NCI-H1092 (cell line): Measurements from ENCODE around the gene RALGAPA2.

ENCODE experiments used
- DNase-seq: peaks from one replicate; lab custom pipeline; 2025; lab: John Stamatoyannopoulos, UW

The RALGAPA2 gene

GRCh38 chr20:20683481-20684321 lies 28.7 kb downstream of the RALGAPA2 start:
- DNase-seq: no peak

- no peak for DNase-seq
Observed at GRCh38 chr20:20683020-20683419, 29.4 kb downstream of the RALGAPA2 start.

GRCh38 chr20:20680991-20681508 lies 31.4 kb downstream of the RALGAPA2 start:
- no peak for DNase-seq

GRCh38 chr20:20679316-20679715 lies 33.1 kb downstream of the RALGAPA2 start:
- no peak for DNase-seq

GRCh38 chr20:20677186-20677585 lies 35.3 kb downstream of the RALGAPA2 start:
- DNase-seq: no peak

DNA sequence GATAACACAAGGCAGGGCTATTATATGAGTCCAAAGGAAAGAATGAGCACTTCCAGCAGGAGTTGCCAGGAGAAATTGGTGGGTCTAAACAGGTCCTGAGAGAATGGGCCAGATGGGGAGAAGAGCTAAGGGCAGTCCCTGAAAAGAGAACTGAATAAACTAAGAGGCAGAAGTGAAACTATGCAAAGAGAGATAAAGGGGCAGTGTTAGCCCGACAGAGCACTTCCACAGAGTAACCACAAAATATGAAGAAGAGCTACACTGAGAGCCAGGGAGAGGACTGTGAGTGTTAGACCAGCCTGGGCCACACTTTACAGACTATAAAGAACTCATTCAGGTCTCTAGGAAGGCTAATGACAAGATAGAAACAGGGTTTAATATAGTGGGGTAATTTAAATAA lies 43.8 kb downstream of the RALGAPA2 start:
- DNase-seq: no peak

DNA sequence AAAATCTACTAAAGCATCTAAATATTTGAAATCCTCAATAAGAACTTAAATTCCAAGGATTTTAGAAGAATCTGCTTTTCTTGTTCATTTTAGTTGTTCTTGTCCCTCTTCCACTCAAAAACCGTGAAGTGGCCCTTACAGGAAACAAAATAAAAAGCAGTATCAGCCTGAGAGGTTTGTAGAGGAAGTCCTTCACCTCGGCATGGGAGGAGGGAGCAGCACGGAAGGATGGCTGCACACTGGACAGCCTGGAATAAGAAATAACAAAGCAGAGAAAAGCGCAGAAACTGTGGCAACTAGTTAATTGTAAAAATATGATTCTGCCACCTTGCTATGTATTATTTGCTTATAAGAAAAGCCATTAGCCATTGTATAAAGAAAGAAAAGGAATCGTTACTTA lies 46.1 kb downstream of the RALGAPA2 start:
- DNase-seq: no peak

DNA sequence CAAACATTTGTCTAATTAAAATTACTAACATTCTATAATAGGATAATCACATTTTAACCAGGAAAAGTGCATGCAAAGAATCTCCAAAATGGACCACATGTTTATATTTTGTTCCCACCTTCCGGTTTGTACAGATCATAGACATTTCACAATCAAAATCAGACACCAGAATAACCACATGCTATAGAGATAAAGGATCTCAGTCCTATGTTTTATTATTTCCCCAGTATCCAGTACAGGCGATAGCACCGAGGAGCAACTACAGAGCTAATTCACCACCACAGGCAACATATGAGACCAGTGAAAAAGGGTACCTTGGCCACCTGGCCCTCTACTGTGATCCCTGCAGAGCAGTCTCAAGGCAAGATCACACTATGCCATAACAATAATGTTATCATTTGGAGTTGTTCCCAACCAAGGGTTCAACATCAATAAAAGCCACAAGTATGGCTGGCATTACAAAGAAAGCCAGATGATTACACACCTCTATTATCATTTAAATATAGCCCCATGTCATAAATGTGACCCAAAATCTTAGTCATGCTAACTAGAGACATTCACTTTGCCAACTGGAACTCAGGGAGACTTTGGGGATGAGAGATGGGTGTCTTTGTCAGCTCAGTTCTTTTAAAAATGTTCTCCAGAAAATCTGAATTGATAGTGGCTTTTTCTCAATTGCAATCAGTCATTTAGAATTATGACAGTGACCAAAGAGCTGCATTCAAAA lies 46.7 kb downstream of the RALGAPA2 start:
- no peak for DNase-seq

DNA sequence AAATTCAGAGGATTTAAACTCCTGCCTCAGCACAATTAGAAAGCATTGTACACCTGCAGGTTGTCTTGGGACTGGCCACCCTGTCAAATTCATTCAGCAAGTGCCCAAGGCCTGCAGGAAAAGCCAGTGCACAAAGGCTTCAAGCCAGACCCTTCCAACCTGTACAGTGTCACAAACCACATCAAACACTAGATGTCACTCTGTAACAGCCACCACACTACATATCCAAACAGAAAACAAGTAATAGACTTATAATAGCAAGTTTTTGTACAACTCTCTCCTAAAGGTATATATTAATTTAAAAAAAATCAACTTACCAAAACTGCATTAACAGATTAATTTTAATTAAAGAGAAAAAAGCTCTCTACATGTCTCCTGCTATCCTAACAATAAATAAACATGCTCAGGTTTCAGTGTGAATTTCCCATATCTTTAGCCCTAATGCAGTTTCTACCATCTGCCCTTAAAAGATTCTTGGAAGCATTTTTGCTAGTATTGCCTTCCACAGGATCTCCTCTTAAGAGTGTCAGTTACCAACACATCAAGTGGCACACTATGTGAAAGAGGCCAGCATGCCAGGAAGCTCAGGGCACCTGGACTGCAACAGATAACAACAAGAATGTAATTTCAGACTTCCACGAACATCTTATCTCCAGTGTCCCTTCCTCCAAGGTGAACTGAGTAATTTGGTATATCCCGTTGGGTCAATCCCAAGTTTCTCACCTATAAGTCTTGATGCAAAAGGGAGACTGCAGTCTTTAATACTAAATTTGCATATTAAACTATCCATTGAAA lies 47.5 kb downstream of the RALGAPA2 start:
- no peak for DNase-seq

GRCh38 chr20:20663841-20664240 lies 48.6 kb downstream of the RALGAPA2 start:
- DNase-seq: no peak

GRCh38 chr20:20658871-20659431 lies 53.5 kb downstream of the RALGAPA2 start:
- DNase-seq: no peak

DNA sequence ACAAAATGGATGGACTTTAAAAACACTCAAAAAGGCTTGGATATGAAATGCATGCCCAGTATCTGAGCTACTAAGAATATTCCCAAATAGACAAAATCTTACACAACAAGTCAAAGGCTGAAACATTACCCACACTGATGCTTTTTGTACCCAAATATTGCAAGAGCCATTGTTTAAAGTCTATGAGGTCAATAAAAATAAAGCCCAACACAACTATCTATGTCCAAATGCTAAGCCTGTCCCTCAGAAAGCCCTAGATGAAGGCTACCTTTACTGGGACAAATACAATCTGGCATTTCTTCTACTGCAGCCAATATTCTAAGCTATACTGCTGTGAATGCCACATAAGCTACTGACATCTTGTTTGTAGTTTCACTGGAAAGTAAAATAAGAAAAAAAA lies 54.3 kb downstream of the RALGAPA2 start:
- DNase-seq: no peak

- DNase-seq: no peak
Observed at GRCh38 chr20:20657092-20657491, 55.4 kb downstream of the RALGAPA2 start.

DNA sequence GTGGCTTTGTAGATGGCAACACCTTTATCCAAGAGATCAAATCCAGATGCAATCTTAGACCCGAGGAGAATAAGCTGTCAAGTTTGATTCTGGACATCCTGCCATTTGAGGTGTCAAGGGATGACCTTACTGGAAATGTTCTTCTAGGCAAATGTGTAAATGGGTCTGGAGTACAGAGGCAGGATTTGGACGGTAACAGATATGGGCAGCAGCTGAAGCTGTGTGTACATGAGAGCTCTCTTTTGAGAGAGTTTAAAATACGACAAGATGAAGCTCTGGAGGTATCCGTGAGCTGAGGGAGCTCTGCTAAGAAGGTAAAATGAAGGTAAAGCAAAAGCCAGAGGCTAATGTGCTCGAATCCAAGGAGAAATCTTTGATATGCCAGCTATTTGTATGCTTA lies 56.6 kb downstream of the RALGAPA2 start:
- DNase-seq: no peak

DNA sequence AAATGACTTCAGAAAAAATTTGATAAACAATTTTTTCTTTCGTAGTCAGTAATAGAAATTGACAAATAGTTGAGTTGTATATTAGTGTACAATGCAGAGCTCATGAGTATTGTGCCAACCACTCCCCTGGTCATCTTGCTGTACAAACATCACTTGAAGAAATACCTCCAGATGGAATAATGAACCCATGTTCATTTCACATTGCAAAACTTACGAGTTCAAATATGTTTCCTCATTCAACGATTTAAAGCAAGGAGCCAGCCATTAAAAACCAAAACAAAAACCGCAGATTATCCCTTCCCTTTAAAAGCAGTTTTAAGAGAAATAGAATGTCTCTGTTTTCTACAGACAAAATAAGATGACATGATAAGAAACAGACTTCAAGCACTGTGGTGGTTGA lies 62.5 kb downstream of the RALGAPA2 start:
- no peak for DNase-seq

GRCh38 chr20:20643927-20644326 lies 68.5 kb downstream of the RALGAPA2 start:
- no peak for DNase-seq

DNA sequence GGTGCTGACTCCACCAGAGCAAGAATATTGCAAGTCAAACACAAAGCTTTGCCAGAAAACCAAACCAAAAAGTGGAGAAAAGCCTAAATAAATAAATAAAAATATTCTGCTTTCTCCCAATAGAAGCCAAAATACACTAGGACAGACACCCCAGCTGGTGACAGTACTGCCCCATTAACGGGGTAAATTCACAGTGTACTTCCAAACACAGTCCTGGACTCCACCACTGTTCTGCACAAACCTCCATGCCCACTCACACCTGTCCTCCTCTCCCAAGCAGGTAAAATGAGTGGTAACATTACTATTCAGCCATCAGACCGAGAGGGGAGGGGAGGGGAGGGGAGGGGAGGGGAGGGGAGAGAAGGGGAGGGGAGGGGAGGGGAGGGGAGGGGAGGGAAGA lies 70.7 kb downstream of the RALGAPA2 start:
- DNase-seq: no peak

GRCh38 chr20:20638878-20639277 lies 73.6 kb downstream of the RALGAPA2 start:
- no peak for DNase-seq

DNA sequence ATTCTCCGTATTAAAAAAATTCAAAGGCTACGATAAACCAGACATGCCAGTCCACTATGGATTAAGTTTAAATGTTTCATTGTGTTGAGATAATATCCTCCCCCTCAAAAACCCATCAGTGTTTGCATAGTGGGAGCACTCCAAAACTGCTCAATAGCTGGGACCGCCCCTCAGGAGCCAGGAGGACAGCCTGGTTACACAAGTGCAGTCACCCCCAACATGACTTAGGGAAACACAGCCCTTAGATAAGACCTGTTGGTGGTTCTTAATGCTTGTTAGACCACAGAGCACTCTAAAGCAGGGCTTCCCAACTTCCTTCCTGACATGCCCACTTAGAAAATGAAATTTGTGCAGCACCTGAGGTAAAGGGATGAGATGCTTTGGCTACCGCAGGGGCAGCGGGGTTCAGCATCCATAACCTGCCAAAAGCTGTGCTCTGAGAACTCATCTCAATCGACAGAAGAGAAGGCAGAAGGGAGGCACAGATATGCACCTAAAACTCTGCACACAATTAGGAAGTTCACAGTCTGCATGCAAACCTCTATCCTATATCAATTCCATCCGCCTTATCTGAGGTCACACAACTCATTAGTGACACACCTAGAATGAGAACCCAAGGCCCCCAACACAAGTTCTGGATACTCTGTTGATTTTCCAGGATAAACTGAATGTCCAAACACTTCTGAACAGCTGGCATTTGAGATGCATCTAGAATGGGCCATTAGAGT lies 74.3 kb downstream of the RALGAPA2 start:
- peak; percentile 11 for DNase-seq

- no peak for DNase-seq
Observed at GRCh38 chr20:20635006-20635405, 77.4 kb downstream of the RALGAPA2 start.

- no peak for DNase-seq
Observed at GRCh38 chr20:20632644-20633043, 79.8 kb downstream of the RALGAPA2 start.
